Gastroesophageal sphincter (tissue), 3 donors: ENCODE measurements around the gene IL18R1.

Experiments used
- EP300 ChIP-seq: sonication (generic); formaldehyde crosslinking; IDR thresholded peaks from one replicate; pipeline ENCODE4 v1.6.1; 2017; ENCODE audit warnings: antibody characterized with exemption, mild to moderate bottlenecking
- POLR2A ChIP-seq, 2 donors: fragments of 450-650 bp; IDR thresholded peaks; one replicate each; pipeline ENCODE4 v1.6.1; 2017; ENCODE audit warnings: antibody characterized with exemption in 2 of 2, mild to moderate bottlenecking in 2 of 2, moderate library complexity in 1 of 2
- POLR2AphosphoS5 ChIP-seq: sonication (generic); formaldehyde crosslinking; IDR thresholded peaks from one replicate; pipeline ENCODE4 v1.6.1; 2017; ENCODE audit warnings: antibody characterized with exemption
- TF ChIP-seq, protein P1 (sequence below), 4 experiments: fragments of 200-600 bp in 2 of 4; fragments of 450-650 bp in 2 of 4; sonication (generic) in 1 of 4; IDR thresholded peaks; one replicate each; pipeline ENCODE4 v1.5.1; 2017 to 2019; ENCODE audit warnings: antibody characterized with exemption in 4 of 4, mild to moderate bottlenecking in 2 of 4, moderate library complexity in 2 of 4

DNA sequence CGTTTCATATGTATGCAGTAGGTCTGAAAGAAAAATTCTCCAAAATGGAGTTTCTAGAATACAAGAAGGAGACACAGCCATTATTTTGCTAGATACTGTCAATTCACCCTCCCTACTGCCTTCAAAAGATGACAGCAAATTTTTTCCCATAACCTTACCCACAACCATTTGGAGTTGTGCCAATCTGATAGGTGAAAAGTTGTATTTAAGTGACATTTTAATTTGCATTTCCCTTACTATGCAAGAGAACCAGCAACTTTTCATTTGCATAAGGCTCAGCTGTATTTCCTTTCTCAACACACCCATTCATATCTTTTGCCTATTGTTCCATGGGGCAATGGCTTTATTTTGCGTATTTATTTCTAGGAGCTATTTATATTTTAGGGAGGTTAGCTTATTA lies 36.0 kb downstream of the IL18R1 start:
- TF ChIP-seq, protein P1, sequence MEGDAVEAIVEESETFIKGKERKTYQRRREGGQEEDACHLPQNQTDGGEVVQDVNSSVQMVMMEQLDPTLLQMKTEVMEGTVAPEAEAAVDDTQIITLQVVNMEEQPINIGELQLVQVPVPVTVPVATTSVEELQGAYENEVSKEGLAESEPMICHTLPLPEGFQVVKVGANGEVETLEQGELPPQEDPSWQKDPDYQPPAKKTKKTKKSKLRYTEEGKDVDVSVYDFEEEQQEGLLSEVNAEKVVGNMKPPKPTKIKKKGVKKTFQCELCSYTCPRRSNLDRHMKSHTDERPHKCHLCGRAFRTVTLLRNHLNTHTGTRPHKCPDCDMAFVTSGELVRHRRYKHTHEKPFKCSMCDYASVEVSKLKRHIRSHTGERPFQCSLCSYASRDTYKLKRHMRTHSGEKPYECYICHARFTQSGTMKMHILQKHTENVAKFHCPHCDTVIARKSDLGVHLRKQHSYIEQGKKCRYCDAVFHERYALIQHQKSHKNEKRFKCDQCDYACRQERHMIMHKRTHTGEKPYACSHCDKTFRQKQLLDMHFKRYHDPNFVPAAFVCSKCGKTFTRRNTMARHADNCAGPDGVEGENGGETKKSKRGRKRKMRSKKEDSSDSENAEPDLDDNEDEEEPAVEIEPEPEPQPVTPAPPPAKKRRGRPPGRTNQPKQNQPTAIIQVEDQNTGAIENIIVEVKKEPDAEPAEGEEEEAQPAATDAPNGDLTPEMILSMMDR (IDR thresholded peaks at IDR 0.05), result no peak
- TF ChIP-seq POLR2A (IDR thresholded peaks at IDR 0.05) (no peak), POLR2AphosphoS5 (no peak), EP300 (no peak)
